NT2/D1 (cell line): Measurements from ENCODE around the gene HLA-F.

ENCODE experiments used
- DNase-seq: peaks from one replicate; pipeline ENCODE4 v3.0.0-alpha.2; 2011; ENCODE audit warnings: low read depth, low spot score
- H3K27me3 ChIP-seq: 2 replicates; pipeline ENCODE4 v1.6.0; 2011; ENCODE audit warnings: mild to moderate bottlenecking; ENCODE audit not compliant: insufficient read length, insufficient read depth
- H3K36me3 ChIP-seq: 2 replicates; pipeline ENCODE4 v1.6.1; 2011; ENCODE audit warnings: mild to moderate bottlenecking, low read length, mixed read lengths; ENCODE audit not compliant: insufficient read depth, insufficient read length
- H3K4me1 ChIP-seq: 2 replicates; pipeline ENCODE4 v1.5.1; 2011; ENCODE audit not compliant: insufficient read depth, insufficient read length
- H3K4me3 ChIP-seq: 2 replicates; pipeline ENCODE4 v1.5.1; 2011; ENCODE audit warnings: low read depth; ENCODE audit not compliant: insufficient read length
- H3K9ac ChIP-seq: 2 replicates; pipeline ENCODE4 v1.6.0; 2011; ENCODE audit warnings: low read depth; ENCODE audit not compliant: insufficient read length
- H3K9me3 ChIP-seq: 2 replicates; pipeline ENCODE4 v1.5.1; 2011; ENCODE audit warnings: mild to moderate bottlenecking, low read length; ENCODE audit not compliant: insufficient read depth
- SUZ12 ChIP-seq: IDR thresholded peaks from 2 replicates; pipeline ENCODE4 v1.6.1; 2011; ENCODE audit not compliant: insufficient read length, insufficient read depth; ENCODE audit errors: extremely low read depth
- YY1 ChIP-seq: IDR thresholded peaks from 2 replicates; pipeline ENCODE4 v1.6.1; 2011; ENCODE audit not compliant: insufficient read length, insufficient read depth
- ZNF274 ChIP-seq: IDR thresholded peaks from 2 replicates; pipeline ENCODE4 v1.6.1; 2011; ENCODE audit warnings: mild to moderate bottlenecking, low read depth, low read length

Gene HLA-F

GRCh38 chr6:29739882-29740261 is 16.6 kb downstream of the HLA-F start:
- no peak overlapping the region for H3K4me3 ChIP-seq
- no peak overlapping the region for H3K9ac ChIP-seq
- H3K4me1 ChIP-seq = no peaks in the 10 kb centered on the region
- no peaks in the 10 kb centered on the region for H3K36me3 ChIP-seq
- no peaks in the 10 kb centered on the region for H3K27me3 ChIP-seq
- no peak for DNase-seq
- H3K9me3 ChIP-seq = no peaks in the 10 kb centered on the region
- TF ChIP-seq ZNF274 = no peak
- no peak for TF ChIP-seq SUZ12
- TF ChIP-seq YY1 = no peak

GRCh38 chr6:29741592-29741991 is 18.4 kb downstream of the HLA-F start:
- no peak for DNase-seq
- no peaks in the 10 kb centered on the region for H3K9me3 ChIP-seq
- no peaks in the 10 kb centered on the region for H3K4me1 ChIP-seq
- no peak for TF ChIP-seq SUZ12
- TF ChIP-seq YY1 = no peak
- no peak for TF ChIP-seq ZNF274
- H3K9ac ChIP-seq = no peak overlapping the region
- H3K27me3 ChIP-seq = no peaks in the 10 kb centered on the region
- H3K4me3 ChIP-seq = no peak overlapping the region
- H3K36me3 ChIP-seq = no peaks in the 10 kb centered on the region

DNA sequence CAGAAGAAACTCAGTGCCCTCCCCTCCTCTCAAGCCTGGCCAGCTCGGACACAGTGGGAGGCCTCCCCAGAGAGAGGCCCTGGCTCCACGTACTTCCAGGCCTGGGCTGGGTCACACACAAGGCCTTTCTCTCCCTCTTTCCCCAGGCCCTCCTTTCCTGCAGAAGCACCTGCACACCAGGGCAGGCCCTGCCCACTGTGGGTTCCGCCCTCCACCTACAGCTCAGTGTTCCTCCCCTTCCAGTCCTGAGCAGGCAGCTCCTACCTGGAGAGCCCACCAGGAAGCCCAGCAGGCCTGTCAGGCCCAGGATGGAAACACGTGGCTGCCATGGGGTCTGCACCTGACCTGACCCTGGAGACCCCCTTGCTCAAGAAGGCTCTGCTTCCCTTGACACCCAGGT is 18.9 kb downstream of the HLA-F start:
- Histone ChIP-seq H3K36me3 (no peaks in the 10 kb centered on the region), H3K9me3 (no peaks in the 10 kb centered on the region), H3K9ac (no peak overlapping the region), H3K4me3 (no peak overlapping the region), H3K4me1 (no peaks in the 10 kb centered on the region), H3K27me3 (peaks cover 4% of the 10 kb centered on the region)
- TF ChIP-seq YY1 = no peak
- no peak for TF ChIP-seq ZNF274
- TF ChIP-seq SUZ12 = no peak
- DNase-seq = no peak

GRCh38 chr6:29743025-29743424 is 19.8 kb downstream of the HLA-F start:
- Histone ChIP-seq H3K9ac (no peak overlapping the region), H3K36me3 (no peaks in the 10 kb centered on the region), H3K4me3 (no peak overlapping the region), H3K27me3 (peaks cover 13% of the 10 kb centered on the region), H3K4me1 (peaks cover 4% of the 10 kb centered on the region), H3K9me3 (no peaks in the 10 kb centered on the region)
- DNase-seq = no peak
- TF ChIP-seq SUZ12 = no peak
- no peak for TF ChIP-seq ZNF274
- no peak for TF ChIP-seq YY1

GRCh38 chr6:29743568-29743967 is 20.3 kb downstream of the HLA-F start:
- Histone ChIP-seq H3K27me3 (peaks cover 19% of the 10 kb centered on the region), H3K4me3 (no peak overlapping the region), H3K9ac (no peak overlapping the region), H3K9me3 (no peaks in the 10 kb centered on the region), H3K4me1 (peaks cover 4% of the 10 kb centered on the region), H3K36me3 (no peaks in the 10 kb centered on the region)
- no peak for TF ChIP-seq SUZ12
- TF ChIP-seq ZNF274 = no peak
- TF ChIP-seq YY1 = no peak
- no peak for DNase-seq

- H3K9me3 ChIP-seq = no peaks in the 10 kb centered on the region
- no peak for DNase-seq
- H3K27me3 ChIP-seq = peaks cover 23% of the 10 kb centered on the region
- peaks cover 4% of the 10 kb centered on the region for H3K4me1 ChIP-seq
- no peak overlapping the region for H3K4me3 ChIP-seq
- H3K36me3 ChIP-seq = no peaks in the 10 kb centered on the region
- TF ChIP-seq SUZ12 (no peak), YY1 (no peak), ZNF274 (no peak)
- no peak overlapping the region for H3K9ac ChIP-seq
Observed at GRCh38 chr6:29744131-29744530, 20.9 kb downstream of the HLA-F start.

GRCh38 chr6:29744621-29745020 is 21.4 kb downstream of the HLA-F start:
- Histone ChIP-seq H3K9me3 (no peaks in the 10 kb centered on the region), H3K9ac (no peak overlapping the region), H3K4me1 (peaks cover 4% of the 10 kb centered on the region), H3K36me3 (no peaks in the 10 kb centered on the region), H3K4me3 (no peak overlapping the region), H3K27me3 (peaks cover 28% of the 10 kb centered on the region)
- DNase-seq = no peak
- no peak for TF ChIP-seq SUZ12

- H3K27me3 ChIP-seq = peaks cover 35% of the 10 kb centered on the region
- no peak overlapping the region for H3K9ac ChIP-seq
- DNase-seq = no peak
- no peaks in the 10 kb centered on the region for H3K36me3 ChIP-seq
- no peak overlapping the region for H3K4me3 ChIP-seq
- no peak for TF ChIP-seq ZNF274
- TF ChIP-seq YY1 = no peak
- TF ChIP-seq SUZ12 = no peak
- H3K4me1 ChIP-seq = peaks cover 4% of the 10 kb centered on the region
- H3K9me3 ChIP-seq = no peaks in the 10 kb centered on the region
Observed at GRCh38 chr6:29745386-29745785, 22.2 kb downstream of the HLA-F start.
